GM21737 (cell line): ENCODE data around the gene LRPAP1.
"Not testable (repeated sequence)": the region's sequence is repeated elsewhere in the genome, so short reads cannot be mapped to it uniquely, and the experiment has no call there.

Source experiments
- ATAC-seq: cut with Tn5 transposase; IDR thresholded peaks from one replicate; pipeline ENCODE4 v1.9.1; 2021; ENCODE audit warnings: mild to moderate bottlenecking, moderate library complexity; ENCODE audit not compliant: unreplicated experiment

LRPAP1 gene

GRCh38 chr4:3464349-3464905 lies 67.8 kb downstream of the LRPAP1 start:
- ATAC-seq = no peak

GRCh38 chr4:3463556-3464348 lies 68.5 kb downstream of the LRPAP1 start:
- ATAC-seq = no peak

- ATAC-seq = no peak
Measured at GRCh38 chr4:3462790-3463415, 69.3 kb downstream of the LRPAP1 start, which contains the start of gene DOK7. DOK7 (plus strand) TSS chr4:3463306; CDS start chr4:3463376, 70 bp downstream.

DNA sequence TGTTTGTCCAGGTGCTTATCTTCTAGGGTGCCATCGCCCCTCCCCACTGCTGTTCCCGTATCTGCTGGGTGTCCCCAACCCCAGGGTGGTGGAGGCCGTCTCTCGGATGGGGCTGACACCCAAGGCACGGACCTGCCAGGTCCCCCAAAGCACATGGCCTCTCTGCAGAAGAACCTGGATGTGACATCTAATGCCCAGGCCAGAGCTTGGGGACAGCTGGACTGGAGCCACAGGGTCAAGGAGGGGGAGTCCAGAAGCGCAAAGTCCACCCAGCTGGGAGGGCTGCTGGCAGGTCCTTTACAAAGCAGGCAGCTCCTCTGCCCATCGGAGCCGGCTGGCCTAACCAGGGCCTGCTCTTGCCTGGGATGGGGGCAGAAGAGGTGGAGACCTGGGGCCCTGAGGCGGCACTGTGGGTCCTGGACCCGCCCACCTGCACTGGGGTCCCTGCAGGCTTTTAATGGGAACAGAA lies 69.9 kb downstream of the LRPAP1 start:
- no peak for ATAC-seq

DNA sequence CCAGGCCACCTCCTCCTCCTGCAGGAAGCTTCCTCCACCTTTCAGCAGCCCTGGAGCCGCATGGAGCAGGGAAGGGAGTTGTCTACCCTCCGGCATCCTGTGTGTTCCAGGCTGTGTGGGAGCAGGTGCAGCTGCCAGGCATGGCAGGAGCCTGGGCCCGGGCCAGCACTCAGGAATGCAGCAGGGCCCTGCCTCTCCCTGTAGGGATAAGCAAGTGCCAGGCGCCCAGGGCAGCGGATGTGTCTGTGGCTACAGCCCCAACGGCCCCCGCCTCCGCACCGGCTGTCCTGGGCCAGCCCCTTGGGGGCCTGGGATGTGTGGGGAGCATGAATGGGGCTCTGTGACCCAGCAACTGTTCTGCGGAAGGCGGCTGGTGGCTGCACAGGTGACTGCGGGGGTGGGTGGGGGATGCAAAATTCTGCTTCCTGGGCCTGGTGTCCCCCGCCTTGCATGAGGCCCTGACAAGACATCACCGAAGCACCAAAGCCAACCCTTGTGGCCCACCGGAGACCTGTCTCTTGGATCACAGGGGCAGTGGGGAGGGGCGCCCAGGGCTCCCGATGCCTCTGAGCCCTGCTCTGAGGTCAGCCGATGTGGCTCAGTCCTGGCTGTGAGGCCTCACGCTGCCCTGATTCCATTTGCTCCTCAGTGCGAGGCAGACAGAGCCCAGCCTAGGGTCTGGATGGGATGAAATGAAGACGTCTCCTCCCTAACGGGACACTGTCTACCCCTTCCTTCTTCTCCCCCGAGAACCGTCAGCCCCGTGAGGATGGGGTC lies 70.5 kb downstream of the LRPAP1 start:
- ATAC-seq = no peak

DNA sequence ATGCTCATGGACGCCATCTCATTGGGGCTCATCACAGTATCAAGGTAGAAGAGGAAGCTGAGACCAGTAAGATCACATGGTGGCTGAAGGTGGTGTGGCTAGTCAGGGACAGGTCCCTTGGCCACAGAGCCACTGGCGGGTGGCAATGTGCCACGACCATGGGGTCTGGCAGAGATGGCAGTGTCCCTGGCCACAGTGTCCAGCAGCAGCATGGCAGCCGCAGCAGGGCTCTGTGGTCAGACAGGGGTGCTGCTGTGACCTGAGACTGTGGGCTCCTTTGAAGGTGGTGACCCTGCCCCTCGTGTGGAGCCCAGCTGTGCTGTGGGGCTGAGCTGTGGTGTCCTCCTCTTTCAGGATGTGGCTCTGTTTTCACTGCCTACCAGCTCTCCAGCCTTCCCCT lies 71.3 kb downstream of the LRPAP1 start:
- ATAC-seq = no peak

DNA sequence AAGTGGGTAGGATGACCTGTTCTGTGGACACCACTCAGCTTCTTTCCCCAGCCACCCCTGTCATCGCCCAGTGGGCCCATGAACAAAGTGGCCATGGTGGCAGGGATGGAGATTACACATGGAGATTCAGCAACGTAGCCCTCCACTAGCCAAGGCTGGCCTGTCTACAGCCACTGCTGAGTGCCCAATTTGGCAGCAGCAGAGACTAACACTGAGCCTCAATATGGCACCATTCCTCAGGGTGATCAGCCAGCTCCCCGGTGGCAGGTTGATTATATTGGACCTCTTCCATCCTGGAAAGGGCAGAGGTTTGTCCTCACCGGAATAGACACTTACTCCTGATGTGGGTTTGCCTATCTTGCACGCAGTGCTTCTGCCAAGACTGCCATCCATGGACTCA lies 73.1 kb downstream of the LRPAP1 start:
- not testable (repeated sequence) for ATAC-seq

DNA sequence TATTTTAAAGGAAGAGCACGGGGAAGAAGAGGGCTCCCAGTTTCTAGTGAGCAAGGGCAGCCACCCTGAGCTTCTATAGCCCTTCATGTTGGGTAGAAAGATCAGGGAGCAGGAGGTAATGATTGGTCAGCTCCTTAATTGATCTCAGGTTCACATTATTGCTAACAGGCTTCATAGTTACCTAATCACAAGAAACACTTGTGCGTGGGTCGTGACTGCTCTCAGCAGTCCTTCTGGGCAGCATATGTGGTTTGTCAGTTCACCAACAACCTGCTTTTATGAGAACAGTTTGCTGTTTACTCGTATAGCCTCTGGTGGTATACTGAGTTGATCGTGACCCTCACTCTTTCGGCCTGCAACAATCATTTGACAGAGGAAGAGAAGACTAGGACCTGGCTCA lies 73.9 kb downstream of the LRPAP1 start:
- no peak for ATAC-seq

- ATAC-seq = not testable (repeated sequence)
Measured at GRCh38 chr4:3455596-3455995, 76.6 kb downstream of the LRPAP1 start.
